ENCODE measurements around the gene FABP7. TPM values are rescaled to one million over a fixed set of nuclear protein-coding genes. Genes with fewer than 3 reads are reported as not detected.

FABP7 gene
- total and polyA plus RNA-seq, 8 donors = 2.8 TPM; not detected in 7

DNA sequence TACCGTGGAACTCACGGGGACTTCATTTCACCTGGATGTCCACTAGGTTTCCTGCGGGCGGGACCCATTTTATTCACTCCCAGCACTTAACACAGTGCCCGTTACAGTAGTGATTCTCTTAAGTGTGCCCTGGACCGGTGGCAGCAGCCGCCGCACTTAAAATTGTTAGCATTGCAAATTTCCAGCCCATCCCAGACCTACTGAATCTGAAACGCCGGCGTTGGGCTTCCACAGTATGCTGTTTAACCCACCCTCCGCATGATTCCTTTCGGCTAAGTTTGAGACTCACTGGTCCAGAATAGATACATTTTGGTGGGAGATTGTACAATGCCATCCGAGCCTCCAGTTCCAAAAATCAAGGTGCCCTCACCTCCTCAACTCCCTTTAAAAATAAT lies 10.5 kb downstream of the FABP7 start:
- no peaks in the 10 kb centered on the region for H3K36me3 ChIP-seq
- H3K27ac ChIP-seq = peak overlapping the region; percentile 86 to 99 (median 96)
- H3K9me3 ChIP-seq = no peaks in the 10 kb centered on the region
- no peak for DNase-seq
- peaks cover 22 to 58% (median 40%) of the 10 kb centered on the region in 4 donors for H3K4me1 ChIP-seq
- TF ChIP-seq, protein P1, sequence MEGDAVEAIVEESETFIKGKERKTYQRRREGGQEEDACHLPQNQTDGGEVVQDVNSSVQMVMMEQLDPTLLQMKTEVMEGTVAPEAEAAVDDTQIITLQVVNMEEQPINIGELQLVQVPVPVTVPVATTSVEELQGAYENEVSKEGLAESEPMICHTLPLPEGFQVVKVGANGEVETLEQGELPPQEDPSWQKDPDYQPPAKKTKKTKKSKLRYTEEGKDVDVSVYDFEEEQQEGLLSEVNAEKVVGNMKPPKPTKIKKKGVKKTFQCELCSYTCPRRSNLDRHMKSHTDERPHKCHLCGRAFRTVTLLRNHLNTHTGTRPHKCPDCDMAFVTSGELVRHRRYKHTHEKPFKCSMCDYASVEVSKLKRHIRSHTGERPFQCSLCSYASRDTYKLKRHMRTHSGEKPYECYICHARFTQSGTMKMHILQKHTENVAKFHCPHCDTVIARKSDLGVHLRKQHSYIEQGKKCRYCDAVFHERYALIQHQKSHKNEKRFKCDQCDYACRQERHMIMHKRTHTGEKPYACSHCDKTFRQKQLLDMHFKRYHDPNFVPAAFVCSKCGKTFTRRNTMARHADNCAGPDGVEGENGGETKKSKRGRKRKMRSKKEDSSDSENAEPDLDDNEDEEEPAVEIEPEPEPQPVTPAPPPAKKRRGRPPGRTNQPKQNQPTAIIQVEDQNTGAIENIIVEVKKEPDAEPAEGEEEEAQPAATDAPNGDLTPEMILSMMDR (IDR thresholded peaks at IDR 0.05) = no peak
- no peak for TF ChIP-seq POLR2AphosphoS5 (IDR thresholded peaks at IDR 0.05)
- TF ChIP-seq EP300 (IDR thresholded peaks at IDR 0.05) = no peak
- no peak for TF ChIP-seq POLR2A (IDR thresholded peaks at IDR 0.05)
- H3K27me3 ChIP-seq = no peaks in the 10 kb centered on the region
- peak overlapping the region; percentile 58 to 78 (median 66) for H3K4me3 ChIP-seq
- intact Hi-C loops (cut with DNase I; ENCODE audit: low total_unique reads) = no loop called here
- WGBS, 5 donors = 3 to 5% (median 3%) methylated on average over 14 of the region's 14 CpGs

DNA sequence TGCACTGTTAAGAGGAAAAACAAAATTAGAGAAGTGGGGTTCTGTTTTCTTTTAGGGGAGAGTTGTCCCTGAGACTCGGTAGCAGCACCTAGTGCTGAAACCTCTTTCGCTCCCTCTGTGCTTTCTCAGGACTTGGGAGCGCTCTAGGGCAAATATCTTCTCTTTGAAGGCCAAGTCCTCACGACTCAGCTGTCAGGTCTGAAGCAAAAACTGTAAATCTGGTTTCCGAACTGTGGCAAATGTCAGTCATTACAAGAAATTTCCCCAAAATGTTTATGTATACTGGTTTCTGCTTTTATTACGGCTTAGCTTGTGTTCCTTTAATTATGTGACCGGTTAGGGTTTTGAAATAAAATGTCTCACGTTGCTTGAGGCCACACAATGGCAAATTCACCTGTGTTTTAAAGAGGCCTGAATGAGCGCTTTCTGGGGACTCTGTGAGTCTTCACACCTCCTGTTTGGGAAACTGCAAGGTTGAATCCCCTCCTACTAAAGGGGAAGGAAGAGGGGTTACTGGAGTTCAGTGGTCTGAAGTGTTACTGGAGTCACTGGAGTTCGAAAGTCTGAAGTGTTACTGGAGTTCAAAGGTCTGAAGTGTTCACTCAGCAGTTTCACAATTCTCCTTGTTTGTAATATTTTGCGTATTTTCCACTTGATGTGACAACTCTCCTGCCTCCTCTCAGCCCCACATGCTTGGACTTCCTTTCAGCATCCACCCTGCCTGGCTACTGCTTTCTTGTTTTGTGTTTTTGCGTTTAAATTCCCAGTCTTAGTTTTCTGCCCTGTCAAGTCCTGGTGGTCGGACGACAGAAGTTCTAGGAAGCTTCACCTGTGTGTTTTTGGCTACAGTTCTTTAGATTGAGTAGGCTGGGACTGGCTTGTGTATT lies 11.2 kb downstream of the FABP7 start:
- intact Hi-C loops (cut with DNase I; ENCODE audit: low total_unique reads) = no loop called here
- H3K27ac ChIP-seq = peak overlapping the region; percentile 86 to 99 (median 96)
- peak in 1 of 2 donors; percentile 56 for DNase-seq

DNA sequence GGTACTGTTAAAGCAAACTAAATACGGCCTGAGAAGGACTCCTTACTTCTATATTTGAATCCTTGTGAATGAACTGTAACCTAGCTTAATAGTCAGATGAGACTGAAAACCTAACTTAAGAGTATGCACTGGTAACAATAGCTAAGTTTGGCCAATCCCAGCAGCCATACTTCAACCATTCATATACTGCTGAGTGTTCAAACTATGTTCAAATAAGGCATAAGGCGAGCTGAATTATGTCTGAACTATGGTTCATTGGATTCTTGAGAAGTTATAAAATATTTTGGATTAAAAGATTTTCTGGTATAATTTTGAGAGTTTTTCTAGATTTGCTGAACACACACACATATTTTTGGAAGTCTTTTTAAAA lies 11.8 kb downstream of the FABP7 start:
- WGBS, 5 donors = 55 to 73% (median 61%) methylated on average over 2 of the region's 2 CpGs
- H3K36me3 ChIP-seq = no peaks in the 10 kb centered on the region
- H3K4me1 ChIP-seq = peaks cover 22 to 64% (median 40%) of the 10 kb centered on the region in 4 donors
- no peaks in the 10 kb centered on the region for H3K9me3 ChIP-seq
- TF ChIP-seq POLR2A (IDR thresholded peaks at IDR 0.05) (no peak), EP300 (IDR thresholded peaks at IDR 0.05) (no peak), POLR2AphosphoS5 (IDR thresholded peaks at IDR 0.05) (no peak)
- TF ChIP-seq, protein P1 (IDR thresholded peaks at IDR 0.05) = no peak
- no peak for DNase-seq
- H3K27me3 ChIP-seq = no peaks in the 10 kb centered on the region
- intact Hi-C loops (cut with DNase I; ENCODE audit: low total_unique reads) = no loop called here
- H3K4me3 ChIP-seq = peak overlapping the region in 1 of 4 donors; percentile 71
- peak overlapping the region; percentile 86 to 99 (median 96) for H3K27ac ChIP-seq

More for the DNA sequence above, 11.2 kb downstream of the FABP7 start:
- H3K36me3 ChIP-seq = no peaks in the 10 kb centered on the region
- no peaks in the 10 kb centered on the region for H3K9me3 ChIP-seq
- WGBS, 5 donors = 28 to 42% (median 30%) methylated on average over 14 of the region's 14 CpGs
- peaks cover 22 to 58% (median 40%) of the 10 kb centered on the region in 4 donors for H3K4me1 ChIP-seq
- H3K4me3 ChIP-seq = peak overlapping the region; percentile 58 to 78 (median 66)
- H3K27me3 ChIP-seq = no peaks in the 10 kb centered on the region
- TF ChIP-seq POLR2AphosphoS5 (IDR thresholded peaks at IDR 0.05) (peak in 1 of 3 donors; percentile 54), POLR2A (IDR thresholded peaks at IDR 0.05) (no peak)

DNA sequence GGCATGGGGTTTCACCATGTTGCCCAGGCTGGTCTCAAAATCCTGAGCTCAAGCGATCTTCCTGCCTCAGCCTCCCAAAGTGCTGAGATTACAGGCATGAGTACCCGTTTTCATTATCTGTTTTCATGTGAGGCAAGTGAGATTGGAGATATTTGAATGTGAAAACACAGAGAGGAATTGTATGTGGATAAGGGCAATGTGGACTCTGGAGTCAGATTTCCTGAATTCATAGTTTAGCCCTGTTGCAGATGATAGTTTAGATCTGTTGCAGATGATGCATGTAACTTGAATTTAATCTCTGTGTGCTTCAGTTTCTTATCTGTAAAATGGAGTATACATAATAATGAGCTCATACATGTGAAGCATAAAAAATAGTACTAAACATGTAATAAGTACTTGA lies 13.2 kb downstream of the FABP7 start:
- WGBS, 5 donors = 32 to 70% (median 39%) methylated on average over 2 of the region's 2 CpGs
- TF ChIP-seq EP300 (IDR thresholded peaks at IDR 0.05) (no peak), POLR2AphosphoS5 (IDR thresholded peaks at IDR 0.05) (no peak), POLR2A (IDR thresholded peaks at IDR 0.05) (no peak)
- TF ChIP-seq, protein P1 (IDR thresholded peaks at IDR 0.05) = no peak
- H3K36me3 ChIP-seq = peaks cover 0 to 5% (median 0%) of the 10 kb centered on the region in 4 donors
- no peaks in the 10 kb centered on the region for H3K27me3 ChIP-seq
- intact Hi-C loops (cut with DNase I; ENCODE audit: low total_unique reads) = no loop called here
- H3K4me3 ChIP-seq = no peak overlapping the region
- peaks cover 29 to 73% (median 41%) of the 10 kb centered on the region in 4 donors for H3K4me1 ChIP-seq
- H3K9me3 ChIP-seq = no peaks in the 10 kb centered on the region
- no peak for DNase-seq
- peak overlapping the region; percentile 69 to 99 (median 94) for H3K27ac ChIP-seq

All from stomach (tissue), 9 donors.